Astrocyte (in vitro differentiated cells and primary cell): ENCODE measurements around the gene UTP18.

Experiments used
- CTCF ChIP-seq: IDR thresholded peaks from 2 replicates; pipeline ENCODE4 v1.5.1; 2011; ENCODE audit warnings: low read depth, mild to moderate bottlenecking, inconsistent platforms, low read length, moderate library complexity; ENCODE audit not compliant: insufficient read depth
- EZH2 ChIP-seq: IDR thresholded peaks from 2 replicates; pipeline ENCODE4 v1.6.1; 2012; ENCODE audit warnings: mild to moderate bottlenecking, low read length, inconsistent platforms; ENCODE audit not compliant: insufficient read depth

DNA sequence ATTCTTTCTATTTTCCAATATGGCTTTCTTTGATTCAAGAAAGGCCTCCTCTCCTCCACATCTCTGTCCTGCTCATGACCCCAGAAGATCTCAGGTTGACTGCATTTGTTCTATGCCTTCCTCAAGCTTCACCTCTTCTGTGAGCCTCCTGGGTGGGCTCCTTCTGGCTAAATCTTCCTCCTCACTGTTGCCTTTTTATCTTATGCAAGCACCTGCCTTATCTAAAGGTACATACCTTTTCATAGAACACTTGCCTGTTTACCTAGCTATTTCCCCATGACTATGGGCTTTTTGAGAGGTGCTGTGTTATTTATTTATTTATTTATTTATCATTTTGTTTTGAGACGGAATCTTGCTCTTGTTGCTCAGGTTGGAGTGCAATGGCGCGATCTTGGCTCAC is 81.1 kb downstream of the UTP18 start:
- TF ChIP-seq CTCF: no peak
- no peak for TF ChIP-seq EZH2
